WERI-Rb-1 (cell line): ENCODE measurements around the gene ERN1.
A peak's percentile ranks its signal among the peaks of the same experiment; 100 is the strongest.
"Not testable (repeated sequence)": the region's sequence is repeated elsewhere in the genome, so short reads cannot be mapped to it uniquely, and the experiment has no call there.

ENCODE experiments used
- DNase-seq: peaks from one replicate; pipeline ENCODE4 v3.0.0-alpha.2; 2020
- H3K27ac ChIP-seq: fragments of 250-450 bp; sonication (Bioruptor Pico); 2 replicates; pipeline ENCODE4 v1.5.1; 2020; ENCODE audit warnings: mild to moderate bottlenecking, moderate library complexity
- H3K27me3 ChIP-seq: fragments of 250-450 bp; sonication (Bioruptor Pico); 2 replicates; pipeline ENCODE4 v1.5.1; 2021; ENCODE audit warnings: mild to moderate bottlenecking, low read depth, moderate library complexity; ENCODE audit not compliant: insufficient read depth, severe bottlenecking
- H3K36me3 ChIP-seq: fragments of 250-450 bp; sonication (Bioruptor Pico); 2 replicates; pipeline ENCODE4 v1.5.1; 2020; ENCODE audit warnings: mild to moderate bottlenecking, moderate library complexity
- H3K4me3 ChIP-seq: 2 replicates; pipeline ENCODE4 v1.5.1; 2011; ENCODE audit warnings: low read depth, mild to moderate bottlenecking, control low read depth, low read length
- H3K9me3 ChIP-seq: fragments of 250-450 bp; sonication (Bioruptor Pico); 2 replicates; pipeline ENCODE4 v1.5.1; 2021; ENCODE audit warnings: mild to moderate bottlenecking, moderate library complexity; ENCODE audit not compliant: severe bottlenecking
- TF ChIP-seq, protein P1 (sequence below): IDR thresholded peaks from 2 replicates; pipeline ENCODE4 v1.5.1; 2011; ENCODE audit warnings: low read depth, mild to moderate bottlenecking, control low read depth, inconsistent platforms, low read length

ERN1 gene

GRCh38 chr17:64174686-64175456, 44.9 kb upstream of the ERN1 start:
- TF ChIP-seq, protein P1, sequence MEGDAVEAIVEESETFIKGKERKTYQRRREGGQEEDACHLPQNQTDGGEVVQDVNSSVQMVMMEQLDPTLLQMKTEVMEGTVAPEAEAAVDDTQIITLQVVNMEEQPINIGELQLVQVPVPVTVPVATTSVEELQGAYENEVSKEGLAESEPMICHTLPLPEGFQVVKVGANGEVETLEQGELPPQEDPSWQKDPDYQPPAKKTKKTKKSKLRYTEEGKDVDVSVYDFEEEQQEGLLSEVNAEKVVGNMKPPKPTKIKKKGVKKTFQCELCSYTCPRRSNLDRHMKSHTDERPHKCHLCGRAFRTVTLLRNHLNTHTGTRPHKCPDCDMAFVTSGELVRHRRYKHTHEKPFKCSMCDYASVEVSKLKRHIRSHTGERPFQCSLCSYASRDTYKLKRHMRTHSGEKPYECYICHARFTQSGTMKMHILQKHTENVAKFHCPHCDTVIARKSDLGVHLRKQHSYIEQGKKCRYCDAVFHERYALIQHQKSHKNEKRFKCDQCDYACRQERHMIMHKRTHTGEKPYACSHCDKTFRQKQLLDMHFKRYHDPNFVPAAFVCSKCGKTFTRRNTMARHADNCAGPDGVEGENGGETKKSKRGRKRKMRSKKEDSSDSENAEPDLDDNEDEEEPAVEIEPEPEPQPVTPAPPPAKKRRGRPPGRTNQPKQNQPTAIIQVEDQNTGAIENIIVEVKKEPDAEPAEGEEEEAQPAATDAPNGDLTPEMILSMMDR: no peak
- peak overlapping the region; percentile 24; the same call in 1 of the 2 replicates for H3K27ac ChIP-seq
- H3K4me3 ChIP-seq: no peak overlapping the region
- peaks cover 8% of the 10 kb centered on the region for H3K9me3 ChIP-seq
- no peaks in the 10 kb centered on the region for H3K27me3 ChIP-seq
- peak; percentile 58 for DNase-seq
- peaks cover 78% of the 10 kb centered on the region for H3K36me3 ChIP-seq

GRCh38 chr17:64173646-64174045, 43.7 kb upstream of the ERN1 start:
- H3K36me3 ChIP-seq: peaks cover 75% of the 10 kb centered on the region
- TF ChIP-seq, protein P1: no peak
- no peak for DNase-seq
- no peaks in the 10 kb centered on the region for H3K27me3 ChIP-seq
- no peaks in the 10 kb centered on the region for H3K9me3 ChIP-seq
- H3K4me3 ChIP-seq: no peak overlapping the region
- H3K27ac ChIP-seq: no peak overlapping the region

DNA sequence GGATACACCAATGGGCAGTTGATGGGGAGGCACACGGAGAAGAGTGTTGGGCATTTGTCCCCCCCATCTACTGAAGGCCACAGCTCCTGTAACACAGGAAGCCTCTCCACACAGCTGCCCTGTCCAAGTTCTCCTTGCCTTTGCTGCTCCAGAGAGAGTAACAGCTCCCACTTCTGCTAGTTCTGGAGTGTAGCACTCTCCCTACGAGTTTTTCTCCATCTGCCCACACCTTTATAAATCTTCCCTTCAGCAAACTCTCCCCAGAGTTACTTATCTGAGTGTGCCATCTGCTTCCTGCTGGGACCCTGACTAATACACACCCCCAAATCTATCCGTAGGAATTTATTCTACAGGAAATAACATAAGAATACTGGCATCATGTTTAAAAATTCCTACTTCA, 42.6 kb upstream of the ERN1 start:
- Histone ChIP-seq H3K27me3 (no peaks in the 10 kb centered on the region), H3K4me3 (no peak overlapping the region), H3K9me3 (no peaks in the 10 kb centered on the region), H3K36me3 (peaks cover 82% of the 10 kb centered on the region), H3K27ac (no peak overlapping the region)
- TF ChIP-seq, protein P1: peak; percentile 49; the same call in 1 of the 2 replicates
- DNase-seq: no peak

DNA sequence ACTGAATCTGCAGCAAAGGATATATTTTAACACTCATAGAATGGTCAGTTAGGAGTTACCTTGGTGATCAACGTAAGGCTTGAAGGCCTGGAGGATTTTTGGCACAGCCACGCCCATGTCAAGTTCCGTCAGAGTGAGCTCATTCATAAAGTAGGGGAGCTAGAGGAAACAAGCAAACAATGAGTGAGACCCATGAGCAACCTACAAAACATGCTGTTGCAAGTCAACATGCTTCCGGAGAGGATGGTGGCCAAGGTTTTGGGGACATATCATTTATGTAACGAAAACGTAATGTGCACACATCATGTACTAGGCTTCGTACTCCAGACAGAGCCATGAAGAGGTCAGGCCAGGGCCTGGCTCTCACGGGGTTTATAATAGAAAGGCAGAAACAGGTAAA, 41.1 kb upstream of the ERN1 start:
- no peak for DNase-seq
- Histone ChIP-seq H3K27me3 (no peaks in the 10 kb centered on the region), H3K9me3 (no peaks in the 10 kb centered on the region), H3K36me3 (peaks cover 84% of the 10 kb centered on the region), H3K27ac (no peak overlapping the region), H3K4me3 (no peak overlapping the region)
- TF ChIP-seq, protein P1: no peak

DNA sequence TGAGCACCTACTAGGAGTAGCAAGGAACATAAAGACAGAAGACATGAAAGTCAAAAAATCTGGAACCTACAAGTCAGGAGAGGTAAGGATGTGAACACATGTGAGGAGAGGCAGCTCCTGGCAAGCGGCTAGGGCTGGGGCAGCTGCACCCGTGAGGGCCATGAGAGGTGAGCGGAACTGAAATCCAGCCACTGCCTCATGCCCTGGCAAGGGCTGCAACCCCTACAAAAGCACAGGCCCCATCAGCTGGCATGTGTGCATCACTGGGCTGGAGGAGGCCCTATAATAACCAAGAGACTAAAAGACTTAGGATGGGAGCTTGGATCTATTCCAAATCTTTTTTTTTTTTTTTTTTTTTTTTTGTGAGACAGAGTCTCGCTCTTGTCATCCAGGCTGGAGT, 40.3 kb upstream of the ERN1 start:
- Histone ChIP-seq H3K9me3 (no peaks in the 10 kb centered on the region), H3K4me3 (no peak overlapping the region), H3K27me3 (no peaks in the 10 kb centered on the region), H3K36me3 (peaks cover 84% of the 10 kb centered on the region), H3K27ac (no peak overlapping the region)
- DNase-seq: no peak
- TF ChIP-seq, protein P1: no peak

- not testable (repeated sequence) for DNase-seq, H3K27me3 ChIP-seq, H3K27ac ChIP-seq, H3K9me3 ChIP-seq, H3K4me3 ChIP-seq
- H3K36me3 ChIP-seq: peaks cover 87% of the 10 kb centered on the region
Measured at GRCh38 chr17:64167666-64168065, 37.7 kb upstream of the ERN1 start.
